Astrocyte of the cerebellum (primary cell): ENCODE measurements around the gene ZNF689.

Experiments used
- DNase-seq: peaks from one replicate; pipeline ENCODE4 v3.0.0-alpha.2; 2011; ENCODE audit warnings: low read depth
- H3K4me3 ChIP-seq: 2 replicates; pipeline ENCODE4 v1.5.1; 2011; ENCODE audit warnings: mild to moderate bottlenecking, low read depth, low read length, moderate library complexity
- CTCF ChIP-seq: IDR thresholded peaks from 2 replicates; pipeline ENCODE4 v1.5.1; 2012; ENCODE audit warnings: low read length, low read depth, moderate library complexity, mild to moderate bottlenecking; ENCODE audit errors: missing control alignments
- in situ Hi-C: cut with HindIII; loops from 2 replicates; pipeline ENCODE4 v1.10.0; 2017; ENCODE audit warnings: low sequenced_read_pairs

Gene ZNF689

GRCh38 chr16:30558789-30559377 is 51.3 kb downstream of the ZNF689 start:
- in situ Hi-C loops = no loop called here
- no peak for TF ChIP-seq CTCF
- DNase-seq = no peak
- peak overlapping the region; percentile 83 for H3K4me3 ChIP-seq

GRCh38 chr16:30557957-30558788 is 52.0 kb downstream of the ZNF689 start, which contains the start of gene ZNF764:
TSS of gene ZNF764 (minus strand) at chr16:30558374. CDS start at chr16:30558182, 192 bp downstream.
- peak within 1 kb of the TSS; percentile 83 for H3K4me3 ChIP-seq
- TF ChIP-seq CTCF = no peak
- in situ Hi-C loops = no loop called here
- DNase-seq = peak; percentile 91

DNA sequence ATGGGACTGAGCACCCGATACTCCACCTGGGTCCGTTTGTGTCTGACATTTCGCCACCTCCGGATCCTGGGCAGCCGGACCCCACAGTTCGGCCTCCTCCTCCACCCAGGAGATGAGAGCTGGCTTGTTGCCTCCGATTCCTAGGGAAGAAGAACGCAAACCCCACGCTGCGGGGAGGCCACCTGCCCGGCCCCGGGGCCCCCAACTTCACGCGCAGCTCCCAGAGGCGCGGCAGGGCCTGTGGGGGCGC is 52.6 kb downstream of the ZNF689 start:
- peak; percentile 3 for TF ChIP-seq CTCF
- peak overlapping the region; percentile 83 for H3K4me3 ChIP-seq
- in situ Hi-C loops = no loop called here
- no peak for DNase-seq

DNA sequence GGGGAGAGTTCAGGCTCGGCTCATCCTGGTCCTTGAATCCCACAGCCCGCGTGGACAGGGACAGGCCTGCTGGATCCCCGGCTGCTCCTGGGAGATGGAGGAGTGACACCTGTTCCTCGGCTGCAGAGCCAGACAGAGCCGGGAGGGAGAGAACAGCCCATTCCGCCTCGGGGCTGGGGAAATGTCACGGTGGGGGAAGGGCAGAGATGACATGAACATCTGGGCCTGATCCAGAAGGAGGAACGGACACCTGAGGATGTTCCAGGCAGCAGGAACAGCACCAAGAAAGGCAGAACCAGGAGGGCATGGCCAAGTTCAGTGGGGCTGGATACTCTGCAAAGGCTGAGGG is 54.1 kb downstream of the ZNF689 start:
- no peak for DNase-seq
- in situ Hi-C loops = no loop called here
- no peak overlapping the region for H3K4me3 ChIP-seq
- TF ChIP-seq CTCF = no peak

GRCh38 chr16:30555315-30556124 is 54.7 kb downstream of the ZNF689 start:
- in situ Hi-C loops = no loop called here
- no peak for DNase-seq
- H3K4me3 ChIP-seq = no peak overlapping the region
- no peak for TF ChIP-seq CTCF

DNA sequence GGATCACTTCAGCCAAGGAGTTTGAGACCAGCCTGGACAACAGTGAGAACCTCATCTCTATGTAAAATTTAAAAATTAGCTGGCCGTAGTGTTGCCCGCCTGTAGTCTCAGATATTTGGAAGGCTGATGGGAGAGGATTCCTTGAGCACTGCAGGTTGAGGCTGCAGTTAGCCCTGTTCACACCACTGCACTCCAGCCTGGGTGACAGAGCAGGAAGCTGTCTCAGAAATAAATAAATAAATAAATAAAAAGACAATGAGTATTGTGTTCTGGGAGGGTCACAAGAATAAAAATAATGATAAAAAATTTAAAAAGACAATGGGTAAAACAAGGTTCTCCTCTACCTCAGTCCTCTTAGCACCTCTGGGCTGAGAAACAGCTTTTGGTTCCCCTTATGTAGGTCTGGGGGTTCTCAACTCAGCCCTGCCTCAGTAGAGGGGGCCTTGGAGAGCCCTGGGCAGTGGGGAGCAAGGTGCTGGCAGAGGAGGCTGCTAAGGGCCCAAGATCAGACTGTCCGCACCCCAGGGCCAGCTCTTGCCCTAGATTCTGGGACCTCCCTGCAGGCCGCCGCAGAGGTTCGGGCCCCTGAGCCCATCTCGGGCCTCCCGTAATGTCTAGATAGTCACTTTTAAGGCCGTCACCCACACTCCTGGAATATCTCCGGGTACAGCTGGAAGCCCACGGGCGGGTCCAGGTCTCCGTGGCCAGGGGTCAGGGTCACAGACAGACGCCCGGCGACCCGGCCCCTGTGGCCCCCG is 55.5 kb downstream of the ZNF689 start:
- TF ChIP-seq CTCF = no peak
- no peak for DNase-seq
- in situ Hi-C loops = no loop called here
- H3K4me3 ChIP-seq = no peak overlapping the region
